Thymus (tissue), 11 donors: ENCODE measurements around the gene OTOS. TPM values are rescaled to one million over a fixed set of nuclear protein-coding genes. Genes with fewer than 3 reads are reported as not detected.

Experiments
- DNase-seq, 9 donors: peaks; one replicate each; pipeline ENCODE4 v3.0.0-alpha.2; 2013; ENCODE audit warnings: low spot score in 9 of 9, low read depth in 6 of 9, missing footprints in 1 of 9
- H3K27ac ChIP-seq, 2 donors: one replicate each; pipeline ENCODE4 v1.5.1; 2013; ENCODE audit warnings: control low read depth in 1 of 2, low read depth in 1 of 2, low read length in 1 of 2, mild to moderate bottlenecking in 1 of 2, moderate library complexity in 1 of 2
- H3K27me3 ChIP-seq, 2 donors: one replicate each; pipeline ENCODE4 v1.5.1; 2013; ENCODE audit warnings: low read length in 1 of 2; ENCODE audit not compliant: control insufficient read depth in 2 of 2, insufficient read depth in 1 of 2
- H3K36me3 ChIP-seq, 2 donors: one replicate each; pipeline ENCODE4 v1.5.1; 2013; ENCODE audit warnings: low read length in 1 of 2, mild to moderate bottlenecking in 1 of 2, moderate library complexity in 1 of 2; ENCODE audit not compliant: control insufficient read depth in 2 of 2, insufficient read depth in 2 of 2
- H3K4me1 ChIP-seq, 2 donors: one replicate each; pipeline ENCODE4 v1.5.1; 2013; ENCODE audit warnings: low read length in 2 of 2; ENCODE audit not compliant: control insufficient read depth in 2 of 2, insufficient read depth in 2 of 2
- H3K4me3 ChIP-seq, 2 donors: one replicate each; pipeline ENCODE4 v1.5.1; 2013; ENCODE audit warnings: low read length in 2 of 2, control low read depth in 1 of 2, mild to moderate bottlenecking in 1 of 2
- H3K9me3 ChIP-seq, 2 donors: one replicate each; pipeline ENCODE4 v1.5.1; 2013; ENCODE audit warnings: low read length in 1 of 2, mild to moderate bottlenecking in 1 of 2; ENCODE audit not compliant: control insufficient read depth in 2 of 2, insufficient read depth in 1 of 2
- WGBS: extraction: QIAGEN DNeasy Blood & Tissue Kit; methylation state at CpG from one replicate; pipeline ENCODE4 v1.1.7; 2013; 5-methylcytosine and 5-hydroxymethylcytosine counted together
- polyA plus RNA-seq: library from polyadenylated mRNA; stranded (reverse); fragments of 200-250 nt; gene quantifications from one replicate; pipeline ENCODE4 v1.2.3, GENCODE V29; 2013
- total RNA-seq: library from RNA; stranded (reverse); fragments of 120-200 nt; gene quantifications from one replicate; pipeline ENCODE4 v1.2.4, GENCODE V29; 2013
- donor health status: healthy.

The OTOS gene
- total and polyA plus RNA-seq, 2 donors, result 0.38 to 2.4 TPM

DNA sequence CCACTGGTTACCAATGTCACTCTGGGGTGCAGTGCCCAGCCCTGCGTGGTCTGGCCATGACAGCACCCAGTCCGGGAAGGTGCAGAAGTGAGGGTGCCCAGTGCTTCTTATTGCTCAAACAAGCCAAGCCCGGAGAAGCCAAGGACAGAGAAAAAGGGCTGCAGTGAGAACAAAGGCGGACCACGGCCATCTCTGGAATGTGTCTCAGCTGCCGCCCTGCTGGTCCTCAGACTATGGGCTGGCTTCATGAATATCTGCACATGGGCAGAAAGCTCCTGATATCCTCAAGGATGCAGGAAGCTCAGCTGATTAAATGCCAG lies 33.0 kb downstream of the OTOS start:
- no peaks in the 10 kb centered on the region for H3K9me3 ChIP-seq
- H3K27me3 ChIP-seq, result peaks cover 0 to 2% of the 10 kb centered on the region in 2 donors
- H3K36me3 ChIP-seq, result no peaks in the 10 kb centered on the region
- no peaks in the 10 kb centered on the region for H3K4me1 ChIP-seq
- H3K4me3 ChIP-seq, result no peak overlapping the region
- 85% methylated on average over 6 of the region's 6 CpGs for WGBS
- no peak for DNase-seq
- no peak overlapping the region for H3K27ac ChIP-seq

DNA sequence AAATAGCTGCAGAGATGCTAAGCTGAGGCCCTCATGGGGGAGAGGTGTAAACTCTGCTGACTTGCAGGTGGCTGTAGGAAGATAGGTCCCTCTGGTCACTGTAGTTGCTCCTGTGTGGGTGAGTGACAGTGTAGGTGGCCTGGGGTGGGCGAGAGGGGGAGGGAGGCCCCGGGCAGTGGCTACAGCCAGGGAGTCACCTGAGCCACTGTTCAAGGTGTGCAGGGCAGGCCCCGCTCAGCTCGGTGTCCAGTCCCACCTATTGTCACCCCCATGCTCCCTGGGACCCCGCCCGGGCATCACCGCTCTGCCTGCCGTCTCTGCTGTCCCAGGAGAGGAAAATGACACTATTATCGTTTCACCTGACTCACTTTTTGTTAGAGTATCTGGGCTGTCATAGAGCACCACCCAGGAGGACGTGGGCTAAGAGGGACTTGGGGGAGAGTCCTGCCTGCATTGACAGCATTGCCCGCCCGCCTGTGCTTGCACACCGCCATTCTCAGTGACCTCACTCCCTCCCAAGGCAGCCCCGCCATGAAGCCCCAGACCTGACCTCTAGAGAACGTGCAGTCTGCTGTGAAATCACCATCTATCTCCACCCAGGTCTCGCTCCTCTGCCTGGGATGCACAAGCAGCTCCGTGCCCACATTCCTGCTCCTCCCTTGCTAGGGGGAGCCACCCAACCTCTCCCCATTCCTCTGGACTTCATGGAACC lies 33.5 kb downstream of the OTOS start:
- WGBS, result 80% methylated on average over 17 of the region's 17 CpGs
- no peaks in the 10 kb centered on the region for H3K36me3 ChIP-seq
- no peaks in the 10 kb centered on the region for H3K27me3 ChIP-seq
- no peaks in the 10 kb centered on the region for H3K9me3 ChIP-seq
- no peak overlapping the region for H3K4me3 ChIP-seq
- H3K4me1 ChIP-seq, result no peaks in the 10 kb centered on the region
- no peak overlapping the region for H3K27ac ChIP-seq
- no peak for DNase-seq

DNA sequence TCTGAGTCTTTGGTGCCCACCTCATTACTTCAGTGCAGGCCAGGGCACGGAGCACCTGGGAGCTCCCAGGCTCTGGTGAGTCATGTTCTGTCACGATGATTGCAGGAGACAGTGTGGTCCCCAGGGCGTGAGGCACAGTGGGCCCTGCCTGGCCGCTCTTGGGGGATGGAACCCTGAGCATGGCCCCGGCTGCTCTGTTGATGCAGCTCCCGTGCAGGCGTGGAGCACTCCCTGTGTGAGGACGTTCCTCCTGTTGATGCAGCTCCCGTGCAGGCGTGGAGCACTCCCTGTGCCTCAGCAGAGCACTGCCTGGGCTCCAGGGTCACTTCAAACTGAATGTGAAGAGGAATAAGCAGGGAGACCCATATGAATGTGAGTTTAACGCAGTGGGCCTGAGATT lies 34.5 kb downstream of the OTOS start:
- H3K36me3 ChIP-seq, result no peaks in the 10 kb centered on the region
- H3K9me3 ChIP-seq, result no peaks in the 10 kb centered on the region
- H3K27ac ChIP-seq, result no peak overlapping the region
- WGBS, result 80% methylated on average over 10 of the region's 11 CpGs
- no peak for DNase-seq
- no peaks in the 10 kb centered on the region for H3K4me1 ChIP-seq
- no peak overlapping the region for H3K4me3 ChIP-seq
- H3K27me3 ChIP-seq, result no peaks in the 10 kb centered on the region

DNA sequence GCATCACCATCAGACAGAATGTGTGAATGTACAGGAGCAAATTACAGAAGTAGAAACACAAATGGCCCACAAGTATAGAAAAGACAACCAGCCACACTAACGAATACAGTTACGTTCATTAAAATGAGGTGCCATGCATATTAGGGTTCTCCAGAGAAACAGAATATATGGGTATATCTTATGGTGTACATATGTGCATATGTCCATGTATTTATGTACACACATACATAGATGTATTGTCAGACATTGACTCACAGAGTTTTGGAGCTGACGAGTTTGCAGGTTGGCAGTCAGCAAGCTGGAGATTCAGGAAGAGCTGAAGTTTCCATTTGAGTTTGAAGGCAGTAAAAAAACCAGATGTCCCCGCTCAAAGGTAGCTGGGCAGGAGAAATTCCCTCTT lies 37.3 kb downstream of the OTOS start:
- DNase-seq, result no peak
- H3K27ac ChIP-seq, result no peak overlapping the region
- H3K36me3 ChIP-seq, result no peaks in the 10 kb centered on the region
- no peaks in the 10 kb centered on the region for H3K9me3 ChIP-seq
- H3K4me3 ChIP-seq, result no peak overlapping the region
- peaks cover 0 to 3% of the 10 kb centered on the region in 2 donors for H3K27me3 ChIP-seq
- H3K4me1 ChIP-seq, result no peaks in the 10 kb centered on the region
- WGBS, result 94% methylated on average over 4 of the region's 4 CpGs

DNA sequence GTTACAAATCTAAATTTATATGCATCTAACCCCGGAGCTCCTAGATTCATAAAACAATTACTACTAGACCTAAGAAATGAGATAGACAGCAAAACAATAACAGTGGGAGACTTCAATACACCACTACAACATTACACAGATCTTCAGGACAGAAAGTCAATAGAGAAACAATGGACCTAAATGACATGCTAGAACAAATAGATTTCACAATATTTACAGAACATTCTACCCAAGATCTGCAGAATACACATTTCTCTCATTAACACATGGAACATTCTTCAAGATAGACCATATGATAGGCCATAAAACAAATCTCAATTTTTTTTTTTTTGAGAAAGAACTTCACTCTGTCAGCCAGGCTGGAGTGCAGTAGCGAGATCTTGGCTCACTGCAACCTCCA lies 42.1 kb downstream of the OTOS start:
- H3K27me3 ChIP-seq, result peaks cover 28 to 40% of the 10 kb centered on the region in 2 donors

DNA sequence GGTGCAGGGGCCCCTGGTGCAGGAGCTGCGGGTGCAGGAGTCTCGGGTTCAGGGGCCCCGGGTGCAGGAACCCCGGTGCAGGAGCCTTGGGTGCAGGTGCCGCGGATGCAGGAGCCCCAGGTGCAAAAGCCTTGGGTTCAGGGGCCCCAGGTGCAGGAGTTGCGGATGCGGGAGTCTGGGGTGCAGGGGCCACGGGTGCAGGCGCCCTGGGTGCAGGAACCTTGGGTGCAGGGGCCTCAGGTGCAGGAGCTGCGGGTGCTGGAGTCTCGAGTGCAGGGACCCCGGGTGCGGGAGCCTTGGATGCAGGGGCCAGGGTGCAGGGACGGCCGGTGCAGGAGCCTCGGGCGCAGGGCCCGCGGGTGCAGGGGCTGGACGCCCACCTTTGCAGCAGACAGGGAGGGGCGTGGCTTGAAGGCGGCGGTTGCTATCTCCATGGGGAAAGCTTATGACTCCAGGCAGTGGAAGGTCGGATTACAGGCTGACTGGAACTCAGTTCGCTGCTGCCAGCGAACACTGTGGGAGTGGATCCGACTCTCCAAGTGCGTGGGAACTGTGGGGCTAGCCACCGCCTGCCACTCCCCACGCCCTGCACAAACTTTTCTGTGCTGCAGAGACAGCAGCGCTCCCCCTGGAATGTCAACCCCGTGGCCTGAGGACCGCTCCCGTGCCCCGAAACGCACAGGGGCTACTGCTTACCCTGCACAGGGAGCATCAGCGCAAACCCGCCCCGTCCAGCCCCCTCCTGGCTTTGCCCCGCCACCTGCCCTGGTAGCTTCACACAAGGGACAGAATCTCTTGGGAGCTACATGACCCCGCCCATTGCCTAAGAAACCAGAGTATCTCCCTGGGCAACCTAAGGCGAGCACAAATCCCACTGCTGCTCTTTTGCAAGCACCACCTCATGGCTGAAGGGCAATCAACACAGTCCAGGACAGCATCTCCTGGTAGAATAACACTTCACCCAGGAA lies 44.6 kb downstream of the OTOS start:
- no peak for DNase-seq
- WGBS, result 10% methylated on average over 43 of the region's 43 CpGs

More for the DNA sequence above, 42.1 kb downstream of the OTOS start:
- DNase-seq, result no peak
- H3K27ac ChIP-seq, result no peak overlapping the region
- H3K4me3 ChIP-seq, result no peak overlapping the region
- no peaks in the 10 kb centered on the region for H3K36me3 ChIP-seq
- 88% methylated on average over 2 of the region's 2 CpGs for WGBS
- H3K4me1 ChIP-seq, result no peaks in the 10 kb centered on the region
- peaks cover 0 to 2% of the 10 kb centered on the region in 2 donors for H3K9me3 ChIP-seq

DNA sequence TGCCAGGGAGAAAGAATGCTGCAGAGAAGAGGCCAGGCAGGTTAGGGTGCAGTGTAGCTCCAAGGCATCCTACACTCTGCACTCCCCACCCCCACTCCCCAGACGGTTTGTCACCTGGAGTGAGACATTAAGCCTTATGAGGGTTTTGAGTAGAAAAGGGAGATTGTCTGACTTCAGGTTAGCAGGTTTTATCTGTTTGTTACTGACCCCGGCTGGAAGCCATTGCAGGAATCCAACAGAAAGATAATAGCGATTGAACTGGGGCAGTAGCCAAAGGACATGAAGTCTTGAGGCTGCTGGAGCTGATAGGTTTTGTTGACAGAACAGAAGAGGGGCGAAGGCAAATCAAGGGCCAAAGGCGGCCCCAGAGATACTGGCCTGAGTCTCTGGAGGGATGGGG lies 51.2 kb downstream of the OTOS start:
- DNase-seq, result no peak

More for the DNA sequence above, 44.6 kb downstream of the OTOS start:
- Histone ChIP-seq H3K9me3 (peaks cover 0 to 2% of the 10 kb centered on the region in 2 donors), H3K36me3 (no peaks in the 10 kb centered on the region), H3K4me1 (no peaks in the 10 kb centered on the region), H3K27ac (no peak overlapping the region), H3K27me3 (peaks cover 28 to 40% of the 10 kb centered on the region in 2 donors), H3K4me3 (no peak overlapping the region)

More for the DNA sequence above, 51.2 kb downstream of the OTOS start:
- Histone ChIP-seq H3K36me3 (no peaks in the 10 kb centered on the region), H3K27ac (no peak overlapping the region), H3K27me3 (peaks cover 3 to 8% of the 10 kb centered on the region in 2 donors), H3K9me3 (no peaks in the 10 kb centered on the region), H3K4me1 (no peaks in the 10 kb centered on the region), H3K4me3 (no peak overlapping the region)
- 78% methylated on average over 5 of the region's 5 CpGs for WGBS
